GM12878 (cell line): ENCODE results near the gene DYSF.

ENCODE experiments used
- BCL3 ChIP-seq: IDR thresholded peaks from 2 replicates; pipeline ENCODE4 v1.6.1; 2011; ENCODE audit warnings: borderline replicate concordance, low read depth, mild to moderate bottlenecking, moderate library complexity, low read length; ENCODE audit not compliant: insufficient read depth, poor library complexity, severe bottlenecking
- BMI1 ChIP-seq: fragments of 450-650 bp; IDR thresholded peaks from 2 replicates; pipeline ENCODE4 v1.6.1; 2016; ENCODE audit warnings: mild to moderate bottlenecking, moderate library complexity, borderline replicate concordance
- CBX3 ChIP-seq: fragments of 200-600 bp; sonication (generic); IDR thresholded peaks from 2 replicates; pipeline ENCODE4 v1.6.1; 2016; ENCODE audit warnings: low read depth, borderline replicate concordance
- CEBPB ChIP-seq, 2 experiments: fragments of 150-350 bp in 1 of 2; IDR thresholded peaks; 2 replicates each; pipeline ENCODE4 v1.6.1; 2012 to 2014; ENCODE audit warnings: low read depth in 2 of 2, low read length in 2 of 2, borderline replicate concordance in 1 of 2, inconsistent platforms in 1 of 2
- ELK1 ChIP-seq: IDR thresholded peaks from 2 replicates; pipeline ENCODE4 v1.6.1; 2012; ENCODE audit warnings: low read depth, low read length, improper control_type of control experiment
- FOXK2 ChIP-seq: fragments of 450-650 bp; IDR thresholded peaks from 2 replicates; pipeline ENCODE4 v1.6.1; 2017; ENCODE audit warnings: mild to moderate bottlenecking, moderate library complexity
- KDM1A ChIP-seq: fragments of 200-600 bp; sonication (generic); IDR thresholded peaks from 2 replicates; pipeline ENCODE4 v1.6.1; 2016; ENCODE audit warnings: borderline replicate concordance
- NBN ChIP-seq: fragments of 450-650 bp; IDR thresholded peaks from 2 replicates; pipeline ENCODE4 v1.6.1; 2016
- POLR2A ChIP-seq: IDR thresholded peaks from 2 replicates; pipeline ENCODE4 v1.6.1; 2011; ENCODE audit warnings: low read depth, mild to moderate bottlenecking, low read length
- RFX5 ChIP-seq: IDR thresholded peaks from 2 replicates; pipeline ENCODE4 v1.6.1; 2011; ENCODE audit warnings: low read depth, low read length, improper control_type of control experiment
- TF ChIP-seq, protein P1 (sequence below), 3 experiments: IDR thresholded peaks in 2 of 3; conservative IDR thresholded peaks in 1 of 3; 2 replicates each; pipeline ENCODE4 v1.5.1; 2011; ENCODE audit warnings: low read depth in 3 of 3, low read length in 3 of 3, mild to moderate bottlenecking in 3 of 3, control low read depth in 2 of 3, moderate library complexity in 2 of 3, inconsistent platforms in 1 of 3, mixed read lengths in 1 of 3; ENCODE audit not compliant: control insufficient read depth in 2 of 3, insufficient read depth in 1 of 3; ENCODE audit errors: extremely low read depth in 1 of 3

GRCh38 chr2:71683666-71684065 lies 230.3 kb downstream of the DYSF start:
- TF ChIP-seq KDM1A (no peak), RFX5 (no peak), BCL3 (no peak), BMI1 (no peak), NBN (no peak), CEBPB (IDR thresholded peaks at IDR 0.05; ENCODE audit: borderline replicate concordance in 1 of 2, low read depth in 2 of 2, low read length in 2 of 2) (no peak), FOXK2 (no peak), CBX3 (no peak), POLR2A (no peak), ELK1 (no peak)
- TF ChIP-seq, protein P1, sequence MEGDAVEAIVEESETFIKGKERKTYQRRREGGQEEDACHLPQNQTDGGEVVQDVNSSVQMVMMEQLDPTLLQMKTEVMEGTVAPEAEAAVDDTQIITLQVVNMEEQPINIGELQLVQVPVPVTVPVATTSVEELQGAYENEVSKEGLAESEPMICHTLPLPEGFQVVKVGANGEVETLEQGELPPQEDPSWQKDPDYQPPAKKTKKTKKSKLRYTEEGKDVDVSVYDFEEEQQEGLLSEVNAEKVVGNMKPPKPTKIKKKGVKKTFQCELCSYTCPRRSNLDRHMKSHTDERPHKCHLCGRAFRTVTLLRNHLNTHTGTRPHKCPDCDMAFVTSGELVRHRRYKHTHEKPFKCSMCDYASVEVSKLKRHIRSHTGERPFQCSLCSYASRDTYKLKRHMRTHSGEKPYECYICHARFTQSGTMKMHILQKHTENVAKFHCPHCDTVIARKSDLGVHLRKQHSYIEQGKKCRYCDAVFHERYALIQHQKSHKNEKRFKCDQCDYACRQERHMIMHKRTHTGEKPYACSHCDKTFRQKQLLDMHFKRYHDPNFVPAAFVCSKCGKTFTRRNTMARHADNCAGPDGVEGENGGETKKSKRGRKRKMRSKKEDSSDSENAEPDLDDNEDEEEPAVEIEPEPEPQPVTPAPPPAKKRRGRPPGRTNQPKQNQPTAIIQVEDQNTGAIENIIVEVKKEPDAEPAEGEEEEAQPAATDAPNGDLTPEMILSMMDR (IDR thresholded peaks at IDR 0.05 in 2 of 3, conservative IDR thresholded peaks at IDR 0.05 in 1 of 3; ENCODE audit: control insufficient read depth in 2 of 3, extremely low read depth in 1 of 3, insufficient read depth in 1 of 3, low read depth in 3 of 3, low read length in 3 of 3): no peak
